PFSK-1 (cell line): ENCODE measurements around the gene FMNL3.

Source experiments
- FOXP2 ChIP-seq: optimal IDR thresholded peaks from 2 replicates; pipeline ENCODE3; 2011; ENCODE audit warnings: borderline replicate concordance, control low read depth, inconsistent platforms; ENCODE audit not compliant: insufficient read depth; ENCODE audit errors: extremely low read length, extremely low read depth
- POLR2AphosphoS5 ChIP-seq: IDR thresholded peaks from 2 replicates; pipeline ENCODE4 v1.6.1; 2012; ENCODE audit warnings: low read depth, mild to moderate bottlenecking, control low read depth, low read length, moderate library complexity
- SIN3A ChIP-seq: IDR thresholded peaks from 2 replicates; pipeline ENCODE4 v1.6.1; 2012; ENCODE audit warnings: mild to moderate bottlenecking, low read length, moderate library complexity, borderline replicate concordance; ENCODE audit not compliant: insufficient read depth
- TAF1 ChIP-seq: IDR thresholded peaks from 2 replicates; pipeline ENCODE4 v1.6.1; 2012; ENCODE audit warnings: low read length, control low read depth, borderline replicate concordance; ENCODE audit not compliant: insufficient read depth
- TF ChIP-seq, protein P1 (sequence below), 2 experiments: IDR thresholded peaks; 2 replicates each; pipeline versions ENCODE4 v1.6.1 to v1.8.0; 2011 to 2012; ENCODE audit warnings: low read depth in 2 of 2, low read length in 2 of 2, control low read depth in 1 of 2, inconsistent platforms in 1 of 2, mild to moderate bottlenecking in 1 of 2, moderate library complexity in 1 of 2; ENCODE audit not compliant: insufficient read depth in 1 of 2

Gene FMNL3

DNA sequence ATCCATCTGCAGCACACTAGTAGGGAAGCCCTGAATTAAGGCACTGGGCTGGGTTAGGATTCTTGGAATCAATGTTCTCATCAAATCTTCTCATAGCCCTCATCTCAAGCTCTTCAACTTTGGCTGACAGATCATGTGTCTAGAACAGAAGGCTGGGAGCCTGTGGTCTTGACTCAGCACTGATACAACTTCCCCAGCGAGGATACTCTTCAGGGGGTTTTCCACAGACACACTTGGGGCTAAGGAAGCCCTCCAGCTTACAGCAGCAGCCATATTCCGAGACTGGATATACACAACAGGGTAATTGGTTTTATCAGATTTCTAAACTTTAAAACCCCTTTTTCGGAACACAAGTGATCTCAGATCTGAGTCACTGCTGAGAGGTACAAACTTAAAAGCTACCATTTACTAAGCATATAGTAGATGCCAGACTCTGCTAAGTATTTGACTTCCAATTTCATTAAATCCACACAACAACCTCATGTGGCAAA is 3.5 kb downstream of the FMNL3 start:
- TF ChIP-seq, protein P1, sequence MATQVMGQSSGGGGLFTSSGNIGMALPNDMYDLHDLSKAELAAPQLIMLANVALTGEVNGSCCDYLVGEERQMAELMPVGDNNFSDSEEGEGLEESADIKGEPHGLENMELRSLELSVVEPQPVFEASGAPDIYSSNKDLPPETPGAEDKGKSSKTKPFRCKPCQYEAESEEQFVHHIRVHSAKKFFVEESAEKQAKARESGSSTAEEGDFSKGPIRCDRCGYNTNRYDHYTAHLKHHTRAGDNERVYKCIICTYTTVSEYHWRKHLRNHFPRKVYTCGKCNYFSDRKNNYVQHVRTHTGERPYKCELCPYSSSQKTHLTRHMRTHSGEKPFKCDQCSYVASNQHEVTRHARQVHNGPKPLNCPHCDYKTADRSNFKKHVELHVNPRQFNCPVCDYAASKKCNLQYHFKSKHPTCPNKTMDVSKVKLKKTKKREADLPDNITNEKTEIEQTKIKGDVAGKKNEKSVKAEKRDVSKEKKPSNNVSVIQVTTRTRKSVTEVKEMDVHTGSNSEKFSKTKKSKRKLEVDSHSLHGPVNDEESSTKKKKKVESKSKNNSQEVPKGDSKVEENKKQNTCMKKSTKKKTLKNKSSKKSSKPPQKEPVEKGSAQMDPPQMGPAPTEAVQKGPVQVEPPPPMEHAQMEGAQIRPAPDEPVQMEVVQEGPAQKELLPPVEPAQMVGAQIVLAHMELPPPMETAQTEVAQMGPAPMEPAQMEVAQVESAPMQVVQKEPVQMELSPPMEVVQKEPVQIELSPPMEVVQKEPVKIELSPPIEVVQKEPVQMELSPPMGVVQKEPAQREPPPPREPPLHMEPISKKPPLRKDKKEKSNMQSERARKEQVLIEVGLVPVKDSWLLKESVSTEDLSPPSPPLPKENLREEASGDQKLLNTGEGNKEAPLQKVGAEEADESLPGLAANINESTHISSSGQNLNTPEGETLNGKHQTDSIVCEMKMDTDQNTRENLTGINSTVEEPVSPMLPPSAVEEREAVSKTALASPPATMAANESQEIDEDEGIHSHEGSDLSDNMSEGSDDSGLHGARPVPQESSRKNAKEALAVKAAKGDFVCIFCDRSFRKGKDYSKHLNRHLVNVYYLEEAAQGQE (IDR thresholded peaks at IDR 0.05; ENCODE audit: insufficient read depth in 1 of 2, low read depth in 2 of 2, low read length in 2 of 2), result no peak
- TF ChIP-seq TAF1 (no peak), SIN3A (no peak), FOXP2 (no peak), POLR2AphosphoS5 (no peak)

DNA sequence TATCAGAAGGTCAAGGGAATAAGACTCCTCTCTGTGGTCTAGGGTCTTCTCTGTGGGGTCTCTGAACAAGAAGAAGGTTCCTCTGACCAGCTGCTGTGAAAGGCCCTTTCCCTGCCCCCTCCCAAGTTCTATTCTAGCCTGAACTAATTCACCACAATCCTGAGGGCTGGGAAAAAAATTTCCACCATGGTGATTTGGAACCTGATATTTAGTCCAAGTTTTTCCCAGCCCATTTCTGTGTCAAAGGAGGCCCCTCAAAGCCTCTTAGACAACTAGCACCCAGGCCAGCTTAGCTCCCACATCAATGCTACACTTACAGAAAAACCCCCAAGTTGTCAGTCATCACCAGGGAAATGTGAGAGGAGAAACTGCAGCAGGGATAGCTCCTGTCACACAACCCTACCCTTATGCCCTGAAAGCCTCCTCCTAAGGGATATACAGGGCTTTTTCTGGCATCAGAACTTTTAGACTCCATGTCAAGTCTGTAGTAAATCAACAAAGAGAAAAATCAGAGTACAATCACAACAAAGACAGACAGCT is 4.5 kb downstream of the FMNL3 start:
- no peak for TF ChIP-seq FOXP2
- TF ChIP-seq, protein P1 (IDR thresholded peaks at IDR 0.05; ENCODE audit: insufficient read depth in 1 of 2, low read depth in 2 of 2, low read length in 2 of 2), result no peak
- no peak for TF ChIP-seq SIN3A
- no peak for TF ChIP-seq TAF1

DNA sequence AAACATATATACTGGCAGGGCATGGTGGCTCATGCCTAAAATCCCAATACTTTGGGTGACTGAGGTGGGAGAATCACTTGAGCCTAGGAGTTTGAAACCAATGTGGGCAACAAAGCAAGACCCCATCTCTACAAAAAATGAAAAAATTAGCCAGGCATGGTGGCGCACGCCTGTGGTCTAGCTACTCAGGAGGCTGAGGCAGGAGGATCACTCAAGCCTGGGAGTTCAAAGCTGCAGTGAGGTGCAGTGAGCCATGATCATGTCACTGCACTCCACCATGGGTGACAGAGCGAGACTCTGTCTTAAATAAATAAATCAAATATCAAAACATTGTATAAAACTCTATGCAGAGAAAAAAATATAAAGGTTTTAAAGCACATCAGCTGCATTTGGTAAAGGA is 5.2 kb downstream of the FMNL3 start:
- TF ChIP-seq SIN3A, result no peak
- TF ChIP-seq TAF1, result no peak
- TF ChIP-seq, protein P1 (IDR thresholded peaks at IDR 0.05; ENCODE audit: insufficient read depth in 1 of 2, low read depth in 2 of 2, low read length in 2 of 2), result no peak
- TF ChIP-seq FOXP2, result no peak
- no peak for TF ChIP-seq POLR2AphosphoS5

DNA sequence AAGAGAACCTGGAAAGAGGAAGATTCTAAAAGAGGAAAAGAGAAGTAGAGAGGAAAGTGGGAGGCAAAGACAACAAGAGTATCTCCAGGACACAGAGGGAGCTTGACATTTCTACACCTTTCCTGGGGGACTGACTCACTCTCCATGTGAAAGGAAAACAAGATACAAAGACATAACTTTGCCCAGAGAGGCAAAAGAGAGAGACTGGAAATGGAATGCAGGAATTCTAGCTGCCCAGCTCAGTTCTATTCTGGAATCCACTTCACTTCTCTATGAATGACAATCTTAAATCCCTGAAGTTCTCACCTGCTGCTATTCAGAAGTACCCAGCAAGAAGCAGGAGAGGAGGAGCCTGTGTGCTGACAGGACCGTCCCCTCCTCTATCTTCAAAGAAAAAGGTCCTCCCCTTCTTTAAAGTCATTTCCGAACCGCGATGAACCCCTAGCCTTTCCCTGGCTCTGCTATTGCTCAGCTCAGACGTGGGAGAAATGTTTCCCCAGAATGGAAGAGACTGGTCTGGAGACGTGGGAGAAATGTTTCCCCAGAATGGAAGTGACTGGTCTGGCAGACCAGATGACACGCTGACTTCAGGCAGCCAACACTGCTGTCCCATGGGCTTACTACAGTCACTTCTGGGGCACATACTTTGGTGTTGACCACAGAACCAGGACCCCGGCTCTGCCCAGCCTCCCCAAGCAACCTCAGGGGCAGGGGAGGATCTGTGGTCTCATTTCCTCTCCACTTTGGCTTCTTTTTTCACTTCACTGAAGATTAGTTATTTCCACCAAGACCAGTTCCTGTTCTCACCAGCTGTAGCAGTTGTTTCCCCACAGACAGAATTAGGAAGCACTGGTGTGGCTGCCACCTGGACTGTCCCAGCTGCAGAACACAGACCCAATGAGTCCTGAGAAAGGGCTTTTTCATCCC is 8.3 kb downstream of the FMNL3 start:
- TF ChIP-seq SIN3A (no peak), POLR2AphosphoS5 (no peak), TAF1 (no peak), FOXP2 (no peak)
- TF ChIP-seq, protein P1 (IDR thresholded peaks at IDR 0.05; ENCODE audit: insufficient read depth in 1 of 2, low read depth in 2 of 2, low read length in 2 of 2), result no peak

DNA sequence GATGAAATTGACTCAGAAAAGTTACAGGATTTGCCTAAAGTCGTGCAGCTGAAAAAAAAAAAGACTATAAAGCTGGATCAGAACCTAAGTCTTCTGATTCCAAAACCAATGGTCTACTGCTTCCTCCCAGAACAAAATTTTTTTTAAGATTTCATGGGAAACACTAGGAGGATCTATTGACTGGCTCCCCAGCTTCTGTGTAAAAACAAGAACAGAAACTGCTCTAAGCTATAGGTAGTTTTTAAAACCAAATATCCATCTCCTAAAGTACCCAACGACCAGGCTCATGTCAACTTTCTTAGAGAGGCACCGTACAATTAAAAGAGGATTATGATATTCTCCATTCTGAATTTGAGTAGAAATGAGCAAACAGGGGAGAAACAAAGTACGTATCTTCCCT is 9.4 kb downstream of the FMNL3 start:
- no peak for TF ChIP-seq FOXP2
- no peak for TF ChIP-seq POLR2AphosphoS5
- TF ChIP-seq SIN3A, result no peak
- TF ChIP-seq, protein P1 (IDR thresholded peaks at IDR 0.05; ENCODE audit: insufficient read depth in 1 of 2, low read depth in 2 of 2, low read length in 2 of 2), result no peak
- no peak for TF ChIP-seq TAF1
